Psoas muscle (tissue), 8 donors: ENCODE data around the gene FGF3. TPM values are rescaled to one million over a fixed set of nuclear protein-coding genes. Genes with fewer than 3 reads are reported as not detected.

Experiments used
- ATAC-seq, 4 donors: fragments of 200-7000 bp; cut with Tn5 transposase; one replicate each; pipeline ENCODE4 v1.9.1; 2020; ENCODE audit warnings: moderate library complexity in 3 of 4, mild to moderate bottlenecking in 2 of 4
- DNase-seq, 2 donors: peaks; one replicate each; pipeline ENCODE4 v3.0.0-alpha.2; 2020
- H3K27ac ChIP-seq: fragments of 200-600 bp; one replicate; pipeline ENCODE4 v1.8.0; 2022
- H3K27me3 ChIP-seq, 3 donors: fragments of 200-600 bp in 1 of 3; one replicate each; pipeline versions ENCODE4 v1.6.1 to v1.8.0; 2013 to 2022; ENCODE audit warnings: low read length in 2 of 3, mild to moderate bottlenecking in 2 of 3, moderate library complexity in 1 of 3; ENCODE audit not compliant: insufficient read depth in 3 of 3
- H3K36me3 ChIP-seq, 2 donors: fragments of 200-600 bp in 1 of 2; one replicate each; pipeline versions ENCODE4 v1.6.1 to v1.8.0; 2013 to 2022; ENCODE audit warnings: low read depth in 1 of 2, mild to moderate bottlenecking in 1 of 2, moderate library complexity in 1 of 2; ENCODE audit not compliant: insufficient read depth in 1 of 2
- H3K4me1 ChIP-seq: fragments of 200-600 bp; one replicate; pipeline ENCODE4 v1.8.0; 2022
- H3K4me3 ChIP-seq: fragments of 200-600 bp; one replicate; pipeline ENCODE4 v1.8.0; 2022; ENCODE audit warnings: mild to moderate bottlenecking
- H3K9me3 ChIP-seq: fragments of 200-600 bp; one replicate; pipeline ENCODE4 v1.8.0; 2022
- WGBS, 3 donors: extraction: QIAGEN DNeasy Blood & Tissue Kit; methylation state at CpG; one replicate each; pipeline versions ENCODE4 v1.1.6 to v1.1.7; 2013; 5-methylcytosine and 5-hydroxymethylcytosine counted together
- intact Hi-C, 2 donors: fragments of 100-400 bp; cut with DNase I; formaldehyde crosslinking; loops; one replicate each; pipeline versions ENCODE4 v1.11.0 to v1.14.2; 2022
- polyA plus RNA-seq, 3 donors: library from polyadenylated mRNA; stranded (reverse); fragments of 200-250 nt; gene quantifications; one replicate each; pipeline ENCODE4 v1.2.3, GENCODE V29; 2013
- total RNA-seq, 4 donors: library from RNA; stranded (reverse); fragmentation: NEBNext Ultra II Directional in 2 of 4; extraction: Animal tissue kit (Norgen Biotek cat#: 25700) in 2 of 4; gene quantifications; one replicate each; pipeline versions ENCODE4 v1.2.1 to v1.2.4, GENCODE V29; 2021 to 2023
- TF ChIP-seq, protein P1 (sequence below): fragments of 200-600 bp; IDR thresholded peaks from one replicate; pipeline ENCODE4 v1.8.0; 2022; ENCODE audit warnings: antibody characterized with exemption
- donor health status: healthy with polysubstance abuse.
- donor health status: DM: no; HTN: no; CAD: no; lungs with moderate emphysema.
- donor health status: Bipolar disorder and iron deficiency.
- donor health status: healthy.
- donor health status: DM: yes; HTN: yes; CAD: no.
- donor health status: DM: no; HTN: no; CAD: no.
- donor health status: DM: no; HTN: no; CAD: no.
- donor health status: DM: yes; HTN: yes; CAD: no.

Gene FGF3
- total and polyA plus RNA-seq, 7 donors = not detected

DNA sequence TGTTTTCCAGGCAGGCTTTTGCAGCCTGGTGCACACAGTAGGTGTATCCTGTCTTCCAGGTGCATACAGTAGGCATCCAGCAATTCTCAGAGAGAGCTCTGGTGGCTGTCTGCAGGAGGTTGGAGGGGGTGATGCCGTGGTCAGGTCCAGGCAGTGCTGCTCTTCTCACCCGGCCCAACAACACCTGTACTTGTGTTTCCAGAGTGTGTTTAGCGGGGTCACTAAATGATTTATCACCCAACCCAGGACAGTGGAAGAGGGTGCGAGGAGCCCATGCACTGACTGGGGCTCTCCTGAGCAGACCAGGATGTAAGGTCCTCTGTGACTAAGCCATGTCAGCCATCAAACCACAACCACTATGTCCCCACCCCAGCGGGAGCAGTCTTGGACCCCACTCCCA is 18.6 kb upstream of the FGF3 start:
- no peak for ATAC-seq

DNA sequence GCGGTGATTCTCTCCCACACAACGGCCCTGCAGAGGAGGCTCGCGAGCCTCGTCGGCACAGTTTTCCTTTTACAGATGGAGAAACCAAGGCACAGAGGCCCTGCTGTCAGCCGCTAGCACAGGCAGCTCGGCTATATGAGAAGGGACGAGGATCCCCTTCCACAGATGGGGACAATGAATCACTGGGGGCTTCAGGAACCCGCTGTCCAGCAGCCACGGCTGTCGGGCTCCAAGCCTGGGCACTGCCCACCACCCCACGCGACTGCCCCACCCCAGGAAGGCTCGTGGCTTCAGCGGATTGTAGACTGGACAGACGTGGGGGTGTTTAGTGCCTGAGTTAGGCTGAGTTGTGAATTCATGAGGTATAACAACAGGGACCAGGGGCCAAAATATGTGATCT is 17.2 kb upstream of the FGF3 start:
- no peak for DNase-seq
- H3K36me3 ChIP-seq = no peaks in the 10 kb centered on the region
- no peaks in the 10 kb centered on the region for H3K4me1 ChIP-seq
- 81 to 86% (median 83%) methylated on average over 17 of the region's 17 CpGs for WGBS, 3 donors
- TF ChIP-seq, protein P1, sequence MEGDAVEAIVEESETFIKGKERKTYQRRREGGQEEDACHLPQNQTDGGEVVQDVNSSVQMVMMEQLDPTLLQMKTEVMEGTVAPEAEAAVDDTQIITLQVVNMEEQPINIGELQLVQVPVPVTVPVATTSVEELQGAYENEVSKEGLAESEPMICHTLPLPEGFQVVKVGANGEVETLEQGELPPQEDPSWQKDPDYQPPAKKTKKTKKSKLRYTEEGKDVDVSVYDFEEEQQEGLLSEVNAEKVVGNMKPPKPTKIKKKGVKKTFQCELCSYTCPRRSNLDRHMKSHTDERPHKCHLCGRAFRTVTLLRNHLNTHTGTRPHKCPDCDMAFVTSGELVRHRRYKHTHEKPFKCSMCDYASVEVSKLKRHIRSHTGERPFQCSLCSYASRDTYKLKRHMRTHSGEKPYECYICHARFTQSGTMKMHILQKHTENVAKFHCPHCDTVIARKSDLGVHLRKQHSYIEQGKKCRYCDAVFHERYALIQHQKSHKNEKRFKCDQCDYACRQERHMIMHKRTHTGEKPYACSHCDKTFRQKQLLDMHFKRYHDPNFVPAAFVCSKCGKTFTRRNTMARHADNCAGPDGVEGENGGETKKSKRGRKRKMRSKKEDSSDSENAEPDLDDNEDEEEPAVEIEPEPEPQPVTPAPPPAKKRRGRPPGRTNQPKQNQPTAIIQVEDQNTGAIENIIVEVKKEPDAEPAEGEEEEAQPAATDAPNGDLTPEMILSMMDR = no peak
- H3K27ac ChIP-seq = no peak overlapping the region
- no peak for ATAC-seq
- H3K4me3 ChIP-seq = no peak overlapping the region
- peaks cover 0 to 52% (median 15%) of the 10 kb centered on the region in 3 donors for H3K27me3 ChIP-seq
- intact Hi-C loops = no loop called here
- H3K9me3 ChIP-seq = no peaks in the 10 kb centered on the region

More for the DNA sequence above, 18.6 kb upstream of the FGF3 start:
- no peak for DNase-seq
- Histone ChIP-seq H3K9me3 (no peaks in the 10 kb centered on the region), H3K4me1 (no peaks in the 10 kb centered on the region), H3K27ac (no peak overlapping the region), H3K4me3 (no peak overlapping the region), H3K36me3 (no peaks in the 10 kb centered on the region), H3K27me3 (peaks cover 0 to 44% (median 13%) of the 10 kb centered on the region in 3 donors)
- 73 to 93% (median 87%) methylated on average over 5 of the region's 5 CpGs for WGBS, 3 donors
- intact Hi-C loops = no loop called here
- TF ChIP-seq, protein P1 = no peak

DNA sequence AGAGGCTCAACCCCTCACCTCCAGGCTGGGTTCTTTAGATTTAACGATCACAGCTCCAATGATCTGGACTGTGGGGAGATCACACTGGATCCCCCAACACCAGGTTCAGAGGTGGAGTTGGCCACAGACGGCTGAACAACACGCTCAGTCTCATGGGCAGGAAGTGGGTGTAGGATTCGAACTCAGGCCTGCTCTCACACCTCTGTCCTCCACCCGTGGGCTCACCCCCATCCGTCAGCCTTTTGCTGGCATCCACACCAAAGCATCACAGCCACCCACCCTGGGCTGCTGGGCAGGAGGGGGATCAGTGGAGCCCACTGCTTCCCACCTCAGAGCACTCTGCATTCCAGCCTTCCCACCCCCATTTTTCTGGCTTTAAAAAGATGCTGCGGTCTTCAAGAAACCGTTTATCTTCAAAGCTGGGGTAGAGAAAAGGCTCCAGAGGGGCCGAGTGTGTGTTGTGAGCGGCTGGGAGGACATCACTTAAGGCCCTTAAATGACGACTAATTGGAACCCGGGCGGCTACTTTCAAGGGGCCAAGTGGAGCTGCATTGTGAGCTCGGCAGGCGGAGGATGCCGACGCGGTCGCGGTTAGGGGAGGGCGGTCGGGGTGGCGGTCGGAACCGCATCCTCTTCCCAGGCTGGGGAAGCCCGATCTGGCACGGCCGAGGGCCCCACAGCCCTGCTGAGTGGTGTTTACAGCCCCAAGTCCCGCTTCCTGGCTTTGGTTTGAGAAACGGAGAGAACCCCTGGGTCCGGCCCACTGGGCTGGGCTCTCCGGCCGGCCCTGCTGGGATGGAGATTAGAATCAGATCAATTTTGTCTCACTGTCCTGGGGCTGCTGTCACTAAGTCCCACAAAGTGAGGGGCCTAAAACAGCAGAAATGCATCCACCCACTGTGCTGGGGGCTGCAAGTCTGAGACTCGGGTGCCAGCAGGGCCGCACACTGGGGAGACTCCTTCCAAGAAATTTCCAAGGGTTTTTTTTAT is 15.9 kb upstream of the FGF3 start:
- Histone ChIP-seq H3K9me3 (no peaks in the 10 kb centered on the region), H3K4me3 (no peak overlapping the region), H3K4me1 (no peaks in the 10 kb centered on the region), H3K27ac (no peak overlapping the region), H3K36me3 (no peaks in the 10 kb centered on the region), H3K27me3 (peaks cover 0 to 52% (median 10%) of the 10 kb centered on the region in 3 donors)
- intact Hi-C loops = no loop called here
- no peak for DNase-seq
- TF ChIP-seq, protein P1 = no peak
- 44 to 50% (median 47%) methylated on average over 35 of the region's 35 CpGs for WGBS, 3 donors
- no peak for ATAC-seq

DNA sequence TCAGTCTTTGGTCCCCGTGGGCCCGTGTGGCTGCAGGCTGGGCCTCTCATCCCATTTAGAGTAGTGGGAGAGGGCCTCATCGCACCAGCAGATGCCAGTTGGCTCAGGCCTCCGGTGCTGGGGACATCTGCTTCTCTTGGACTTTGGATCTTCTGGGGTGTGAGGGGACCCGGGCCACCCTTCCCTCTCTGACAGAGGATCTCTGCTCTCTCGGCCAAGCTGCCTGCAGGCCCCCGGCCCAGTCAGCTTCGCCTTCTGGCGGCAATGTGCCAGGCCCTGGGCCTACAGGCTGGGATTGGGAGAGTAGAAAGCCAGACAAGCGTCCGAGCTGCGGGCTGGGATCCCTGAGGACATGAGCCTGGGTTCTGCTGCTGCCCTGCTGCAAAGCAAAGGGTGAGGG is 15.0 kb upstream of the FGF3 start:
- intact Hi-C loops = no loop called here
- TF ChIP-seq, protein P1 = no peak
- Histone ChIP-seq H3K27me3 (peaks cover 0 to 47% (median 10%) of the 10 kb centered on the region in 3 donors), H3K4me3 (no peak overlapping the region), H3K36me3 (no peaks in the 10 kb centered on the region), H3K27ac (no peak overlapping the region), H3K9me3 (no peaks in the 10 kb centered on the region), H3K4me1 (no peaks in the 10 kb centered on the region)
- ATAC-seq (no peak), DNase-seq (no peak)
- WGBS, 3 donors = 64 to 79% (median 68%) methylated on average over 12 of the region's 12 CpGs
